HEK293 (cell line): ENCODE data around the gene JAML.

ENCODE experiments used
- CTCF ChIP-seq: fragments of 450-650 bp; formaldehyde crosslinking; IDR thresholded peaks from 2 replicates; pipeline ENCODE4 v1.5.1; 2016; ENCODE audit warnings: missing biosample characterization, missing genetic modification characterization
- OVOL3 ChIP-seq: fragments of 450-650 bp; formaldehyde crosslinking; IDR thresholded peaks from 2 replicates; pipeline ENCODE4 v1.5.1; 2016; ENCODE audit warnings: missing biosample characterization, missing genetic modification characterization
- SCRT2 ChIP-seq: fragments of 450-650 bp; formaldehyde crosslinking; IDR thresholded peaks from 2 replicates; pipeline ENCODE4 v1.5.1; 2016; ENCODE audit warnings: missing biosample characterization, missing genetic modification characterization
- TCF7L2 ChIP-seq: IDR thresholded peaks from 2 replicates; pipeline ENCODE4 v1.6.1; 2011; ENCODE audit warnings: low read depth, mild to moderate bottlenecking, inconsistent platforms, low read length, moderate library complexity, borderline replicate concordance
- ZFHX2 ChIP-seq: fragments of 450-650 bp; formaldehyde crosslinking; conservative IDR thresholded peaks from 2 replicates; pipeline ENCODE4 v1.5.1; 2016; ENCODE audit warnings: missing biosample characterization, missing genetic modification characterization
- ZNF311 ChIP-seq: fragments of 450-650 bp; formaldehyde crosslinking; IDR thresholded peaks from 2 replicates; pipeline ENCODE4 v1.5.1; 2017; ENCODE audit warnings: missing biosample characterization, missing genetic modification characterization, borderline replicate concordance
- ZNF558 ChIP-seq: fragments of 450-650 bp; formaldehyde crosslinking; IDR thresholded peaks from 2 replicates; pipeline ENCODE4 v1.5.1; 2016; ENCODE audit warnings: missing biosample characterization, missing genetic modification characterization
- ZNF600 ChIP-seq: fragments of 450-650 bp; formaldehyde crosslinking; IDR thresholded peaks from 2 replicates; pipeline ENCODE4 v1.5.1; 2016; ENCODE audit warnings: missing biosample characterization, missing genetic modification characterization
- ZNF768 ChIP-seq: fragments of 450-650 bp; formaldehyde crosslinking; IDR thresholded peaks from 2 replicates; pipeline ENCODE4 v1.5.1; 2018; ENCODE audit warnings: missing biosample characterization, mild to moderate bottlenecking, missing genetic modification characterization
- ZSCAN18 ChIP-seq: fragments of 450-650 bp; formaldehyde crosslinking; IDR thresholded peaks from 2 replicates; pipeline ENCODE4 v1.5.1; 2016; ENCODE audit warnings: missing biosample characterization, missing genetic modification characterization

- TF ChIP-seq CTCF (tag by site-specific recombination) (no peak), ZSCAN18 (tag by site-specific recombination) (no peak), ZNF768 (tag by site-specific recombination) (no peak), ZFHX2 (no peak), ZNF558 (tag by site-specific recombination) (no peak), OVOL3 (tag by site-specific recombination) (no peak), SCRT2 (tag by site-specific recombination) (no peak), ZNF600 (tag by site-specific recombination) (no peak), ZNF311 (tag by site-specific recombination) (no peak), TCF7L2 (no peak)
Observed at GRCh38 chr11:118212131-118212725, 12.6 kb downstream of the JAML start.
